Measurements from ENCODE around the gene B3GNT5. TPM values are rescaled to one million over a fixed set of nuclear protein-coding genes. Genes with fewer than 3 reads are reported as not detected.

Gene B3GNT5
- total RNA-seq, 2 donors from 2014 or later: 5.5 to 11.2 TPM

- no peak for DNase-seq (ENCODE audit: low spot score)
- intact Hi-C loops (cut with DNase I): no loop called here
These were observed 7.3 kb downstream of the B3GNT5 start for GRCh38 chr3:183260167-183260904.

- no peak for DNase-seq (ENCODE audit: low spot score)
- intact Hi-C loops (cut with DNase I): no loop called here
These were observed 8.2 kb downstream of the B3GNT5 start for GRCh38 chr3:183261151-183261724.

GRCh38 chr3:183262875-183263378 is 9.9 kb downstream of the B3GNT5 start:
- intact Hi-C loops (cut with DNase I): no loop called here
- DNase-seq (ENCODE audit: low spot score): no peak

GRCh38 chr3:183264268-183264667 is 11.2 kb downstream of the B3GNT5 start:
- DNase-seq (ENCODE audit: low spot score): no peak
- intact Hi-C loops (cut with DNase I): no loop called here

- no peak for DNase-seq (ENCODE audit: low spot score)
- intact Hi-C loops (cut with DNase I): no loop called here
These were observed 12.1 kb downstream of the B3GNT5 start for GRCh38 chr3:183265157-183265642.

- no peak for DNase-seq (ENCODE audit: low spot score)
- intact Hi-C loops (cut with DNase I): no loop called here
These were observed 12.9 kb downstream of the B3GNT5 start for GRCh38 chr3:183265834-183266417.

GRCh38 chr3:183266454-183266853 is 13.4 kb downstream of the B3GNT5 start:
- intact Hi-C loops (cut with DNase I): no loop called here
- DNase-seq (ENCODE audit: low spot score): no peak

- no peak for DNase-seq (ENCODE audit: low spot score)
These were observed 14.1 kb downstream of the B3GNT5 start for GRCh38 chr3:183267140-183267539.

GRCh38 chr3:183268366-183268765 is 15.3 kb downstream of the B3GNT5 start:
- no peak for DNase-seq (ENCODE audit: low spot score)
- intact Hi-C loops (cut with DNase I): no loop called here

More at GRCh38 chr3:183267140-183267539, 14.1 kb downstream of the B3GNT5 start:
- intact Hi-C loops (cut with DNase I): no loop called here

- no peak for DNase-seq (ENCODE audit: low spot score)
- intact Hi-C loops (cut with DNase I): no loop called here
These were observed 16.3 kb downstream of the B3GNT5 start for GRCh38 chr3:183269345-183269744.

- intact Hi-C loops (cut with DNase I): no loop called here
- DNase-seq (ENCODE audit: low spot score): no peak
These were observed 17.3 kb downstream of the B3GNT5 start for GRCh38 chr3:183270344-183270743.

- intact Hi-C loops (cut with DNase I): no loop called here
These were observed 19.1 kb downstream of the B3GNT5 start for GRCh38 chr3:183272142-183272541.

GRCh38 chr3:183272791-183273190 is 19.7 kb downstream of the B3GNT5 start:
- DNase-seq (ENCODE audit: low spot score): no peak
- intact Hi-C loops (cut with DNase I): no loop called here

More at GRCh38 chr3:183272142-183272541, 19.1 kb downstream of the B3GNT5 start:
- DNase-seq (ENCODE audit: low spot score): no peak

- DNase-seq (ENCODE audit: low spot score): no peak
- intact Hi-C loops (cut with DNase I): no loop called here
These were observed 21.6 kb downstream of the B3GNT5 start for GRCh38 chr3:183274609-183275008.

- DNase-seq (ENCODE audit: low spot score): no peak
- intact Hi-C loops (cut with DNase I): no loop called here
These were observed 22.4 kb downstream of the B3GNT5 start for GRCh38 chr3:183275418-183275817.

- DNase-seq (ENCODE audit: low spot score): no peak
- intact Hi-C loops (cut with DNase I): no loop called here
These were observed 22.9 kb downstream of the B3GNT5 start for GRCh38 chr3:183275937-183276336.

GRCh38 chr3:183277260-183277659 is 24.2 kb downstream of the B3GNT5 start:
- no peak for DNase-seq (ENCODE audit: low spot score)
- intact Hi-C loops (cut with DNase I): no loop called here

GRCh38 chr3:183278479-183279088 is 25.5 kb downstream of the B3GNT5 start:
- DNase-seq (ENCODE audit: low spot score): no peak
- intact Hi-C loops (cut with DNase I): no loop called here

- DNase-seq (ENCODE audit: low spot score): no peak
These were observed 26.3 kb downstream of the B3GNT5 start for GRCh38 chr3:183279371-183279770.

More at GRCh38 chr3:183279371-183279770, 26.3 kb downstream of the B3GNT5 start:
- intact Hi-C loops (cut with DNase I): no loop called here

Measured in posterior vena cava (tissue), 2 donors.